OCI-LY7 (cell line): ENCODE measurements around the gene DENND10.

Experiments
- EZH2phosphoT487 ChIP-seq: fragments of 200-600 bp; sonication (generic); IDR thresholded peaks from 2 replicates; pipeline ENCODE4 v1.6.1; 2018; ENCODE audit warnings: low read depth, borderline replicate concordance, mild to moderate bottlenecking, mixed run types, antibody characterized with exemption, low read length, moderate library complexity, mixed read lengths
- TF ChIP-seq, protein P1 (sequence below): fragments of 200-600 bp; sonication (generic); conservative IDR thresholded peaks from 2 replicates; pipeline ENCODE4 v1.5.1; 2014; ENCODE audit warnings: mild to moderate bottlenecking, antibody characterized with exemption, low read length, moderate library complexity, mixed read lengths

DNA sequence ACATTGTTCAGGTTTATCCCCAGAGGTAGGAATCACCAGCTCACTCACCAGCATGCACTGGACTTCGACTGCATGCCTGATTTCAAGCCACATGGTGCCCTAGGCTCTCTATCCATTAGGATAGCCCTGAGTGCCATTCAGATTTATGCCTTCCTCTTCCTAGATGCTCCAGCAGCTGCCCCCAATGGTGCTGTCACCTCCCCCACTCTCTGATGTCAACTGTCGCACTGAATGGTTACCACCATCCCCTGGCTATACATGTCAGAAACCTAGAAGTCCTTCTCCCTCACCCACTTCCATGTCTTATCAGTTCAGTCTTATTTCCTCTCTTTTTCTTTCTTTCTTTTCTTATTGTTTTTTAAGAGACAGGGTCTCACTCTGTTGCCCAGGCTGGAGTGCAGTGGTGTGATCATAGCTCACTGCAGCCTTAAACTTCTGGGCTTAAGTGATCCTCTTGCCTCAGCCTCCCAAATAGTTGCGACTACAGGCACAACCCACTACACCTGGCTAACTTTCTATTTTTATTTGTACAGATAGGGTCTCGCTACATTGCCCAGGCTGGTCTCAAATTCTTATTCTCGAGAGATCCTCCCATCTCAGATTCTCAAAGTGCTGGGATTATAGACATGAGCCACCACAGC, 58.7 kb downstream of the DENND10 start:
- TF ChIP-seq, protein P1, sequence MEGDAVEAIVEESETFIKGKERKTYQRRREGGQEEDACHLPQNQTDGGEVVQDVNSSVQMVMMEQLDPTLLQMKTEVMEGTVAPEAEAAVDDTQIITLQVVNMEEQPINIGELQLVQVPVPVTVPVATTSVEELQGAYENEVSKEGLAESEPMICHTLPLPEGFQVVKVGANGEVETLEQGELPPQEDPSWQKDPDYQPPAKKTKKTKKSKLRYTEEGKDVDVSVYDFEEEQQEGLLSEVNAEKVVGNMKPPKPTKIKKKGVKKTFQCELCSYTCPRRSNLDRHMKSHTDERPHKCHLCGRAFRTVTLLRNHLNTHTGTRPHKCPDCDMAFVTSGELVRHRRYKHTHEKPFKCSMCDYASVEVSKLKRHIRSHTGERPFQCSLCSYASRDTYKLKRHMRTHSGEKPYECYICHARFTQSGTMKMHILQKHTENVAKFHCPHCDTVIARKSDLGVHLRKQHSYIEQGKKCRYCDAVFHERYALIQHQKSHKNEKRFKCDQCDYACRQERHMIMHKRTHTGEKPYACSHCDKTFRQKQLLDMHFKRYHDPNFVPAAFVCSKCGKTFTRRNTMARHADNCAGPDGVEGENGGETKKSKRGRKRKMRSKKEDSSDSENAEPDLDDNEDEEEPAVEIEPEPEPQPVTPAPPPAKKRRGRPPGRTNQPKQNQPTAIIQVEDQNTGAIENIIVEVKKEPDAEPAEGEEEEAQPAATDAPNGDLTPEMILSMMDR, result no peak
- TF ChIP-seq EZH2phosphoT487, result no peak
